Fibroblast of skin of right biceps (primary cell): ENCODE measurements around the gene USP20.

Experiments
- DNase-seq: peaks from one replicate; pipeline ENCODE4 v3.0.0-alpha.2; 2013

The USP20 gene

GRCh38 chr9:129858167-129858962, 23.1 kb downstream of the USP20 start:
- no peak for DNase-seq

- DNase-seq, result no peak
These were observed 25.6 kb downstream of the USP20 start for GRCh38 chr9:129860653-129861446.

GRCh38 chr9:129861447-129861827, 26.2 kb downstream of the USP20 start:
- no peak for DNase-seq

- DNase-seq, result peak; percentile 86
These were observed 27.9 kb downstream of the USP20 start for GRCh38 chr9:129863059-129863690.

- DNase-seq, result no peak
These were observed 29.9 kb downstream of the USP20 start for GRCh38 chr9:129864991-129865647.

GRCh38 chr9:129865668-129866320, 30.5 kb downstream of the USP20 start:
- DNase-seq, result no peak

- no peak for DNase-seq
These were observed 31.3 kb downstream of the USP20 start for GRCh38 chr9:129866394-129867135.

GRCh38 chr9:129867136-129868022, 32.1 kb downstream of the USP20 start:
- DNase-seq, result no peak

- DNase-seq, result no peak
These were observed 33.0 kb downstream of the USP20 start for GRCh38 chr9:129868023-129868871.

- no peak for DNase-seq
These were observed 33.7 kb downstream of the USP20 start for GRCh38 chr9:129868872-129869486.

- DNase-seq, result no peak
These were observed 34.6 kb downstream of the USP20 start for GRCh38 chr9:129869585-129870501.

- DNase-seq, result no peak
These were observed 35.8 kb downstream of the USP20 start for GRCh38 chr9:129871046-129871445.

GRCh38 chr9:129873563-129874190, 38.4 kb downstream of the USP20 start:
- DNase-seq, result no peak

GRCh38 chr9:129874261-129875101, 39.2 kb downstream of the USP20 start:
- no peak for DNase-seq

GRCh38 chr9:129875181-129875611, 39.9 kb downstream of the USP20 start:
- DNase-seq, result no peak

- no peak for DNase-seq
These were observed 40.6 kb downstream of the USP20 start for GRCh38 chr9:129875687-129876395.
